Upper lobe of left lung (tissue), 4 donors: ENCODE data around the gene MYL12A.

Experiments used
- POLR2A ChIP-seq, 4 donors: fragments of 450-650 bp; IDR thresholded peaks; one replicate each; pipeline ENCODE4 v1.5.1; 2016 to 2017; ENCODE audit warnings: antibody characterized with exemption in 4 of 4, mild to moderate bottlenecking in 2 of 4
- TF ChIP-seq, protein P1 (sequence below), 6 experiments: fragments of 450-650 bp in 4 of 6; fragments of 200-600 bp in 2 of 6; sonication (generic) in 2 of 6; IDR thresholded peaks; one replicate each; pipeline ENCODE4 v1.5.1; 2016 to 2019; ENCODE audit warnings: antibody characterized with exemption in 6 of 6

DNA sequence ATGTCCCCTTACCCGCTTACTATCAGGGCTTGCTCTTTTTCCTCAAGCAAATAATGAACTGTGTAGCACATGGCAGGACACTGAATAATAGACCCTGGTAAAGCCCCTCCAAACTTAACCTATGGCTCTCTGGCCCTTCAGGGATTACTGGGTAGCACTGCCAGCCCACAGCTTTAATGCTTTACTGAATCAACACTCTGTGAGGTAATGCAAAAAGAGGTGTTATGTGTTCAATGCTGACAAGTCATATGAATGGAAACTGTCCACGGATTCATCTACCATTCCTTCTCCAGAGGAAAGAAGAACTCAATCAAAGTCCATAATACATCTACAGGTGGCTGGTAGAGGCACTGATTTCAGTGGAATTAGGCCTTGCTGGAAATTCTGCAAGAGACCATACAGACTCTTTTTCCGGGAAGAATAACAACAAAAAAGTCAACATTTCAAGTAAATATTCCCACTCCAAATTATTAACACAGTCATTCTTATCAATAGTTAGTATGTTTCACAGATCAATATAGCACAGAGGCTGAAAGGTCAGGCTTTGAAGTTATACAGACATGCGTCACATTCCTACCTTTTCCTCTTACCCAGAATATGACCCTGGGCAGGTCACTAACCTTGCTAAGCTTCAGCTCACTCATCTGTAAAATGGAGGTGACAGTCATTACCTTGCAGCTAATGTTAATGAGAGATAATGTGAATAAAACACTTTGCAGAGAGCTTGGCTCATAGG, 14.0 kb upstream of the MYL12A start:
- TF ChIP-seq, protein P1, sequence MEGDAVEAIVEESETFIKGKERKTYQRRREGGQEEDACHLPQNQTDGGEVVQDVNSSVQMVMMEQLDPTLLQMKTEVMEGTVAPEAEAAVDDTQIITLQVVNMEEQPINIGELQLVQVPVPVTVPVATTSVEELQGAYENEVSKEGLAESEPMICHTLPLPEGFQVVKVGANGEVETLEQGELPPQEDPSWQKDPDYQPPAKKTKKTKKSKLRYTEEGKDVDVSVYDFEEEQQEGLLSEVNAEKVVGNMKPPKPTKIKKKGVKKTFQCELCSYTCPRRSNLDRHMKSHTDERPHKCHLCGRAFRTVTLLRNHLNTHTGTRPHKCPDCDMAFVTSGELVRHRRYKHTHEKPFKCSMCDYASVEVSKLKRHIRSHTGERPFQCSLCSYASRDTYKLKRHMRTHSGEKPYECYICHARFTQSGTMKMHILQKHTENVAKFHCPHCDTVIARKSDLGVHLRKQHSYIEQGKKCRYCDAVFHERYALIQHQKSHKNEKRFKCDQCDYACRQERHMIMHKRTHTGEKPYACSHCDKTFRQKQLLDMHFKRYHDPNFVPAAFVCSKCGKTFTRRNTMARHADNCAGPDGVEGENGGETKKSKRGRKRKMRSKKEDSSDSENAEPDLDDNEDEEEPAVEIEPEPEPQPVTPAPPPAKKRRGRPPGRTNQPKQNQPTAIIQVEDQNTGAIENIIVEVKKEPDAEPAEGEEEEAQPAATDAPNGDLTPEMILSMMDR (IDR thresholded peaks at IDR 0.05): no peak
- no peak for TF ChIP-seq POLR2A (IDR thresholded peaks at IDR 0.05)
